Pons (tissue), 1 donor: Measurements from ENCODE around the gene EXOC6.
A peak's percentile ranks its signal among the peaks of the same experiment; 100 is the strongest.

Source experiments
- DNase-seq: peaks from one replicate; pipeline ENCODE4 v3.0.0-alpha.2; 2016; ENCODE audit warnings: low spot score

The EXOC6 gene

DNA sequence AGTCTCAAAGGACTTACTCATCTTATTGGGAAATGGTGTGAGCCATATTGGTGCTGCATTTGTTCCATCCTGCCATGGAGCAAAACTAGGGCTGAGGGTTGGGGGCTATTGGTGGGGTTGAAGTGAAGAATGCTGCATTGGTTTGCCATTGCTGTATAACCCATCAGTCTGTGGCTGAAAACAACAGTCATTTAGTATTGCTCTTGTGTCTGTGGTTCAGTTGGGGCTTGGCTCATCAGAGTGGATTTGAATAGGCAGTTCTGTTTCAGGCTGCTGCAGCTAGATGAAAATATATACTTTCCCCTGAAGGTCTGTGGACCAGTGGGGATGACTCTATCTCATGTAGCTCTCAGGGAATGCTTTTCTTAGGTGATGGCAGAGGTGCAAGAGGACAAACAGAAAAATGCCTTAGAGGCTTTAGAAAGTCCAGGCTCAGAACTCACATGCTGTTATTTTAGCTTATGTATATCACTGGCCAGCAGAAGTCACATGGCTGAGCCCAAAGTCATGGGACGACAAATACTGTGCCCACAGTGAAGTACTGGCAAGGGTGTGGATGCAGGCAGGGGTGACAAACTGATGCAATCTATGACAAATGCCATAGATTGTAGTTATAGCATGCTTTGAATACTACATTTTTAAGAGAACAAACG, 15.2 kb upstream of the EXOC6 start:
- no peak for DNase-seq

DNA sequence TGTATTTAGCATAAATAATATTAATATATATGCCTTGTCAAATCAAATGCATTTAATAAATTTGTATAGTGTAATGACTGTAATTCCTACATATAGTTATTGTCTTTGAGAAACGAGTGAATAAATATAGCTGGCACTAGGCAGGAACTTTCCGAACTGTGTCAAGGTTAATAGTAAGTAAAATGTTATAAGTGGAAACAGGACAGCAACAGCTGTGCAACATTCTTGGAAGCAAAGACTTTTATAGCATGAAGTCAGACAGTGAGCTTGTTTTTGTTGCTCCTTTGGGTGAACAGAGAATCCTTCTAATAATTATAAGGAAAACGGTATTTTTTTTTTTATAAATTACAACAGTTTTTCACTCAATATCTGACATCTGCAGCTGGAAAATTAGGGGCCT, 14.0 kb upstream of the EXOC6 start:
- DNase-seq, result no peak

DNA sequence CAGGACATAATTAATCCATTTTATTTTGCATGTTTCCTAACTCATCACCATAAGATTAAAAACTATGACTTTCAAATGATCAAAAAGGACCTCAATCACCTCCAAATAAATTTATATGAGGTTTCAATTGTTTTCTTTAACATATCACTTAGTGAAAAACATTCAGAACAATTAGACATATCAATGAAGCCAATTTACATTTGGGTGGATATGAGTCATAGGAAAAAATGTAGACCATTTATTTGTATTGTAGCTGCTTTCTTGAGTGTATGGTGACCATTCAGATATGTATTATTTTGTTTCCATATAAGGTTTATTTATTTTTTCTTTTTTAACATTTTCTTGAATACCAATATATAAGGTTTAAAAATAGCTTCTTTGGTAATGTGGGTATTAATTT, 13.3 kb upstream of the EXOC6 start:
- no peak for DNase-seq

DNA sequence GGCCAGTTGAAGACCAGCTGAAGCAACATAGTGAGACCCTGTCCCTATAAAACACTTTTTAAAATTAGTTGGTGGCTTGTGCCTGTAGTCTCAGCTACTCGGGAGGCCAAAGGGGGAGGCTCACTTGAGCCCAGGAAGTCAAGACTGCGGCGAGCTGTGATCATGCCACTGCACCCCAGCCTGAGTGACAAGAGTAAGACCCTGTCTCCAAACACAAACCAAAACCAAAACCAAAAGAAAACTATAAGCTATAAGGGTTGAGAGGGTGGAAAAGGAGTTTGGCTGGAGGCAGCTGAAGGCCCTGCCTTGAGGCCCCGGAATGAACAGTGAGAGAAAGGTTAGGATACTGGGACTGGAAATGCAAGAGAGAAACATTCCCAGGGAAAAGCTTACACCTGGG, 10.9 kb upstream of the EXOC6 start:
- DNase-seq, result no peak

DNA sequence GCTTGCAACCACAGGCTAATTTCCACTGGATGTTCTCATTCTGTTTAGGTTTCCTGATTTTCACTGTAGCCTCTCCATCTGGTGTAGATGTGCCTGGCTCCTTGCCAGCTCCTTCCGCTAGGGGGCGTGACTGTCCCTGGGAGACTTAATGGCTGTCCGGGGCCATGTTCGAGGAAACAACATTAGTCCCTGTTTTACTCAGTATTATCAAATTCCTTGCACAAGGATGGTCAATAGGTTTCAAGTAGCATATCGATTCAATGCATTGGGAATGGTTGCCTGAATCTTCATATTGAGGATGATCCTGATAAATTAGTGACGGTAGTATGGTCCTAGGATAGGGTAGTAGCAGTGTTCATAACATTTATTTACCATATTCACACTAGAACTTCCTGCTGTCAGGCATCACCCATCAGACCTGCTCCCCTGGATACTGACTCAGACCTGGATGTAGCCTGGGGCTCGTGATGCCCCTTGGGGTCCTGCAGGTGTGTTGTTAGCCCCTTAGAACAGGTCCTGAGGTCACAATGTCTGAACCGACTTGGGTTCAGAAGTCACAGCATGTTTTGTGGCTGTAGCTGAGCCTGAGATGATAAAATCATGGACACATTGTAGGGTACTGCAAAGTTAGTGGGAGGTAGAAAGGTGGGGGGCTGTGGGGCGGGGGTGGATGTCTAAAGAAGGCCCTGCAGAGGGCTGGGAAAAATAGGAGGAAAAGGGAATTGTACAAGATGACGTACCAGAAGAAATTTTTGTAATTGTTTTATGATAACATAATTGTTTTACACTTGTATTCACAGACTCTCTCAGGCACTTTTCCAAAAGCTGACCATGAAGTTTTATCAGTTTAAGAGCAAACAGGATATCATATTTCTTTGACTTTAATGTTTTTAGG, 8.9 kb upstream of the EXOC6 start:
- DNase-seq, result no peak

DNA sequence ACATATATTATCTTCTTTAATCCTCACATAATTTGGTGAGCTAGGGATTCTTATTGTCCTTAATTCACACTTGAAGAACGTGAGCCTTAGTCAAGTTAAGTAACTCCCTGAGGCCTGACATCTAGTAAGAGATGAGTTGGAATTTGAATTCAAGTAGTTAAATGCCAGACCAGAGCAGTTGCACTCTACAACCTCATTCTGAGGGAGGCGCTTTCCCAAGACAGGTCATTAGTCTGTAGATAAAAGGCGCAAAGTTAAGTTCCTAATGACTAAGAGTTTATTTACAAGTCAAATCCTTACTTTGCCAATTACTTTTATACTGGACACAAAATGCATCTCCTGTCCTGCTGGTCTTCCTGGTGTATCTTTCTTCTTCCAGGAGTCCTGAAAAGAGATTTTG, 3.6 kb upstream of the EXOC6 start:
- DNase-seq, result no peak

DNA sequence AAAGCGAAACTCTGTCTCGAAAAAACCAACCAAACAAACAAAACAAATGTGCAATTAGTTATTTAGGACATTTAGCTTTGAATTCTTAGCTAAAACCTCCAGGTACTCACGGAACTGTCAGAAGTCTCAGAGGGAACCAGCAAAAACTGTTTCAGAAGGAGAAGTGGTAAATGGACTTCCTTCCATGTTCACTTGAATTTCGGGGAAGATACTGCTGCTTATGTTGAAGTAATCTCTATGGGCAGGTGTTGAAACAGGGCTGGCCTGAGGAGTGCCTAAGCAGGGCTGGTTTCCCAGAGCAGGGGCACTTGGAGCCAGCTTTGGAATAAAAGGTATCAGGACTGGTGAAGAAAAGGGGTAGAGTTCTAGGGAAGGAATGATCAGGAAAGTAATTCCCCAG, 2.4 kb upstream of the EXOC6 start:
- DNase-seq, result peak; percentile 29

DNA sequence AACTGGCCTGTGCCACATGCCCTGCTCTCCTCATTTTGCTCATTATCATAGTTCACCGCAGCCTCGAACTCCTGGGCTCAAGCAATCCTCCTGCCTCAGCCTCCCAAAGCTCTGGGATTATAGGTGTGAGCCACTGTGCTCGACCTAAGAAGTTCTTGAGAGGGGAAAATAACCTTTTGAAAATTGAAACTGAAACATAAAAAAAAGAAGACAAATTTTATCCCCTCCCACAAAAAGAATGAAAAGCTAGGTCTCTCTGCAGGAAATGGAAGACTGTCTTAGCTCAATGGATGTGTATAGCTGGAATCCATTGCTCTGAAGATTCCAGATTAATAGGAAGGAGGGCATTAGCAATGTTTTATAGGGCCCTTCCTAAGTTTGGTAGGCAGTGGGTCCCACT, 2.0 kb upstream of the EXOC6 start:
- no peak for DNase-seq

DNA sequence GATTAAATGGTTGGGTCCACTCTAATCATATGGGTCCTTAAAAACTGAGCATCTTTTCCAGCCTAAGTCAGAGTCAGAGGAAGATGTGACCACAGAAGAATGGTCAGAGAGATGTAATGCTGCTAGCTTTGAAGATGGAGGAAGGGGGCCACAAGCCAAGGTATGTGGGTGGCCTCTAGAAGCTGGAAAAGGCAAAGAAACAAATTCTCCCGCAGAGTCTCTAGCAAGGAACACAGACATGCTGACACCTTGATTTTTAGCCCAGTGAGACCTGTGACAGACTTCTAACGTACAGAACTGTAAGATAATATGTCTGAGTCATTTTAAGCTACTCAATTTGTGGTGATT, 1.5 kb upstream of the EXOC6 start:
- DNase-seq, result no peak

DNA sequence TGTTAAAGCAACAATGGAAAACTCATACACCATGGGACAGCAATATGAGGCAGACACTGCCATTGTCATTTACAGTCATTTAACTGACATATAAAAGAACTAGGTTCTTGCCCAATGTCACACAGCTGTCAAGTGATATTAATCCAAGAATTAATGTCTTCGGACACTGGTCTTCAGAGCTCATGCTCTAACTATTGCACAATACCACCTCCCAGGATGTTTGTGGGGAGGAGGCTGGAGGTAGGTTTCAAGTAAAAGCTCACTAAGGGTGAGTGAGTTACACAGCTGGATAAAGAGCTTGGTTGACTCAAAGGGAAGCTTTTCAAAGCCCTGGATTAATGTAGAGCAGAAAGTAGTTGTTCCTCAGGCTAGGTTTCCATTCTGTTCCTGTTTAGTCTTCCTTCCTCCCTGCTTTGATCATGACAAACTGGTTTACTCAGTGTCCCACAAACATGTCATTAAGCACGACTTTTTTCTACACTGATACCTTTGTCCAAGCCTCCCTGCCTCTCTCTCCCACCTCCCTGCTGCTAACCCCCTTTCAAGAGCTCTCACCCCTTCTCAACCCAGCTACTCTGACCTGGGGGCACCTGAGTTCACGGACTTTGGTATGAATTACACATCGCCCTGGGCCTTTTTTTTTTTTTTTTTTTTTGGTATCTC, 987 bp upstream of the EXOC6 start:
- no peak for DNase-seq

DNA sequence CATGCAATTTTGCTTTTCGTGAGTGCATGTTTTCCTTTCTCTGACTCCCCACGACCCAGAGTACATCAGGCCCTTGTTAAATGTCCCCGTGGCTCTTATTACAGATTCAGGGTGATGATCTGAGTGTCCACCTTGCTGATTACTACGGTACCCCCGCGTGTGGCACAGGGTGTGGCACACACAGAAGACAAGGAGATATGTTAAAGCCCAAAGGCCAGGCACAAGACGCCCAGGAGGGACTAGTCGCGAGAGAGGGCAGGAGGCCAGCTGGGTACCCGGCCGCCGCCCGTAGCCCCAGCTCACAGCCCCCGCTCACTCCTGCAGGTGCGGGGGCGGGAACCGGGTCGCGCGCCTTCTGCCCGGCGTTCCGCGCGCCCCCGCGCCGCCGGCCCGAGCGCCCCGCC, 281 bp upstream of the EXOC6 start:
- DNase-seq, result no peak

DNA sequence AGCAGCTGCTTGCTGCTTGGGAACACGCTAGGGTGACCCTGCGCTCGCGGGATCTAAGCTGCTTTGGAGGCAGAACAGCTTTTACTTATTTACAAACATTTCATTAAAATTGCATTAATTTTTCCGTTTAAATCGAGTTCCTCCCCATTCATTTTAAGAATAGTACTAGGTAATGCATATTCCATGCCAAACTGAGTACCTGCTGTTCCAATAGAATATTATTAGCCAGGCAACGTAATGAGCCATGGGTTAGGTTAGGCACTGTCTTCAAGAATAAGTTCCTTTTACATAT, 860 bp downstream of the EXOC6 start:
- DNase-seq, result no peak

DNA sequence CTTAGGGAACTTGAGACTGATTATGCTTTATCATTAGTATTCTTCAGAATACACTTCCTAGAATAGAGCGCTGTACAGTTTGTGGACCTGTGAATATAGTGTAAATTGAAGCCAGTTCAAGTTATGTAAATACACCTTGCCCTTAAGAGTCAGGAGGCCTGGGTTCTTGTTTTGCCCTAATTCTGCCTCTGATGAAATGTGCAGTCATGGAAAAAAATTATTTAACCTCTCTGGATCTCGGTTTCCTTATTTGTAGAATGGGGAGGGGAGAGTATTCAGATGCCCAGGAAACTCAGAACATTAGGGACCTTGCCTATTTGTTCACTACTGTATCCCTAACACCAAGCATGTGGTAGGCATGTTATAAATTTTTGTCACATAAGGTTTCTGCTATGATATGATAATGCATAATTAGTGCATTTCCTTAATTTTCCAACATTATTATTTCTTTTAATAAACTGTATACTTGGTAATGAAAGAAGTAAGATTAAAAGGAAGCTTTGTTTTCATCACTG, 1.3 kb downstream of the EXOC6 start:
- DNase-seq, result no peak

DNA sequence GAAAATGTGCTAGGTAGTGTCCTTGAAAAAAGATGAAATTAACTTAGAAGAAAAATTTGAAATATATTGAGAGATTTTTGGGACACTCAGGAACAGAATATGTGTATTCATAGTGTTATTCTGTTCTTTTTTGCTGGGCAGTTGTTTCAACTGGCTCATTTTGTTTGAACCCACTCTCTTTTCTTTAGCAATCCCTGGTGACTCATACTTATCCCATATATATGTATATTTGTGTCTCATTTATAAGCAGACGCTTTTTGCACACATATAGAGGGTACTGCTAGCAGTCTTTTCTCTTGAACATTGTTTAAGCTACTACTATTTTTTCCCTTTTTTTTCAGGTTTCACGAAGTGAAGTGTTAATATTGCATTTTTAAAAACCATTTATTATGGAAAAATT, 1.9 kb downstream of the EXOC6 start:
- DNase-seq, result no peak

DNA sequence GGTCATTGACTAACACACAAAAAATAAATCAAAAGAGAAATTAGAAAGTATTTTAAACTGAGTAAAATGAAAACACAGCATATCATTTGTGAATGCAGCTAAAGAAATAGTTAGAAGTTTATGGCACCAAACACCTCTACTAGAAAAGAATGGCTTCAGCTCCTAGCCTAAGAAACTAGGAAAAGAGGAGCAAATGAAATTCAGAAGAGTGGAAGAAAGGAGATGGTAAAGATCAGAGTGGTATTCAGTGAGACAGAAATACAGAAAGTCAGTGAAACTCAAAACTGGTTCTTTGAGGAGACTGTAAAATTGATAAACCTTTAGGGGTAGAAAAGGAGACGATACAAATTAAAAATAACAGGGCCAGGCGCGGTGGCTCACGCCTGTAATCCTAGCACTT, 2.7 kb downstream of the EXOC6 start:
- no peak for DNase-seq

DNA sequence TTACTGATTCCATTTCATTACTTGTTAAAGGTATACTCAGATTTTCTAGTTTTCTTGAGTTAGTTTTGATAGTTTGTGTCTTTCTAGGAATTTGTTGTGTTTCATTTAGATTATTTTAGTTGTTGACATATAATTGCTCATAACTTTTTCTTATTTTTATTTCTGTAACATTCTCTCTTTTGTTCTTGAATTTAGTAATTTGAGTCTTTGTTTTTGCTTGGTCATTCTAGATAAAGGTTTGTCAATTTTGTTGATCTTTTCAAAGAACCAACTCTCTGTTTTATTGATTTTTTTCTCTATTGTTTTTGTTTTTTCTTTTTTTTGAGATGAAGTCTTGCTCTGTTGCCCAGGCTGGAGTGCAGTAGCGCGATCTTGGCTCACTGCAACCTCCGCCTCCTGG, 7.2 kb downstream of the EXOC6 start:
- DNase-seq, result no peak

DNA sequence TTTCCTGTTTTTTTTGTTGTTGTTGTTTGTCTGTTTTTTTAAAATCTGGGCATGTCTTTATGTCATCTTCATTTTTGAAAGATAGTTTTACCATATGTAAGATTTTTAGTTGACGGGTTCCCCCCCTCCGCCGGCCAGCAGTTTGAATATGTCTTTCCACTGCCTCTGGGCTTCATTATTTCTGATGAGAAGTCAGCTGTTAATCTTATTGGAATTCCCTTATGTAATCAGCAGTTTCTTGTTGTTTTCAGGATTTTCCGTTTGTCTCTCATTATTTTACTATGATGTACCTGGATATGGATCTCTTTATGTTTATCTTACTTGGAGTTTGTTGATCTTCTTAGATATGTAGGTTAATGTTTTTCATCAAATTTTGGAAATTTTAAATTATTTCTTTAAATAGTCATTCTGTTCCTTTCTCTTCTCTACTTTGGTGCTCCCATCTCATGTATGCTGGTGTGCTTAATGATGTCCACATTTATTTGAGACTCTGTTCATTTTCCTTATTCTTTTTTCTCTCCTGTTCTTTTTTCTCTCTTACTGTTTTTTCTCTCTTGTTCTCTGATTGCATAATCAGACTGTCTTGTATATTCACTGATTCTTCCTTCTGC, 9.7 kb downstream of the EXOC6 start:
- no peak for DNase-seq

DNA sequence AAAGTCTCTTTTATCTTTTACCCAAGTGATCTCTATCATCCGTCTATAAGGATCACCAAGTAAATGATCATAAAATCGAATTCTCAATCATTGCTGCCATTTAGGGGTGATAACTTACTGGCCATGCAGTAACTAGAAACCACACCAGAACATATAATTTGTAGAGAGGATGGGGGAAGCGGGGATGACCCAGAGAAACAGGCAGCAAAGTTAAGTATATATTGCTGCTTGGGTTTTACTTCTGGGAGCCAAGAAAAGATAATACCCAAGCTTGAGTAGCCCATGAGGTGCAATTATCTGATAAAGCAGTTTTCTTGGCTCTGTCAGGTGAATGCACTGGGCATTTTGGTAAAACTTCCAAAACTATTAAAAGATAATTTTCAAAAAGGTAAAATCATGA, 18.9 kb downstream of the EXOC6 start:
- DNase-seq, result no peak

DNA sequence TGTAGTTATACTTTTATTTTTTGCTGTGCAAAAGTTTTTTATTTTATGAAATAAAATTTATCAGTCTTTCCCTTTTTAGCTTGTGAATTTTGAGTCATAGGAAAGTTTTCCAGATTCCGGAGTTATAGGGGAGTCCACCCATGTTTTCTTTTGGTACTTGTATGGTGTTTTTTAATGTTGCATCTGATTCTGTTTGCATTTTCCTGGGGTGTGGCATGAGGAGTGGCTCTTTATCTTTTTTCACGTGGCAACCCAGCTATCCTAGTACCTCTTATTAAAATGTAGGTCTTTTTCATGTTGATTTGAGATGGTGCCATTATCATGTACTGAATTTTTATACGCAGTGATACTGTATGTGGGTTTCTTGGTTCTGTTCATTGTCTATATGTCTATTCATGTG, 19.7 kb downstream of the EXOC6 start:
- no peak for DNase-seq

DNA sequence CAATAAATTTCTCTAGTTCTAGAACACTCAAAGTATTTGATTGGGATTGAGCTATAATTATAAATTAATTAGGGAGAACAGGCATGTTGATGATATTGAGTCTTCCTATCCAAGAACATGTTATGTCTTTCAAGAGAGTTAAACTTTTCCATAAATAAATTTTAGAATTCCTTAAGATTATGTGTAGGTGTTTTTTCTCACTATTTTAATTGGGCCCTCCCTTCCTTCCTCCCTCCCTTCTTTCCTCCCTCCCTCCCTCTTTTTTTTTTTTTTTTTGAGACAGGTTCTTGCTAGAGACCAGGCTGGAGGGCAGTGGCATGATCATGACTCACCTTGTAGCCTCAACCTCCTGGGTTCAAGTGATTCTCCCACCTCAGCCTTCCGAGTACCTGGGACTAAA, 20.2 kb downstream of the EXOC6 start:
- DNase-seq, result no peak

DNA sequence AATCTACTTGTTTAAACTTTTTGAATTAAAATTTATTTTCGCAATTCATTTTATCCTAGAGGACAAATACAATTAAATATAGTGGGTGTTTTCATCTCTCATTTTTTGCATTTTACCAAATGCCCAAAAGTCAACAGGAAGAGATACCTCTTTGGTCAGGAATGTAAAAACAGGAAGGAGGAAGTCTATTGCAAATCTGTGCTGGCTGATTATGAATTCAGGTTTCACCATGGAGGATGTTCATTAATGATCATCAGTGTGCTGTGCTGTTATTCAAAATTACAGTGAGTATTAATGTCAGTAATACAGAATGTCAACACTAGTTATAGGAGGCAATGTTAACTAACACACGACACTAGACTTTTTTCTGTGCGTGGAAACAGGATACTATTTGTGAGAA, 24.7 kb downstream of the EXOC6 start:
- DNase-seq, result no peak

DNA sequence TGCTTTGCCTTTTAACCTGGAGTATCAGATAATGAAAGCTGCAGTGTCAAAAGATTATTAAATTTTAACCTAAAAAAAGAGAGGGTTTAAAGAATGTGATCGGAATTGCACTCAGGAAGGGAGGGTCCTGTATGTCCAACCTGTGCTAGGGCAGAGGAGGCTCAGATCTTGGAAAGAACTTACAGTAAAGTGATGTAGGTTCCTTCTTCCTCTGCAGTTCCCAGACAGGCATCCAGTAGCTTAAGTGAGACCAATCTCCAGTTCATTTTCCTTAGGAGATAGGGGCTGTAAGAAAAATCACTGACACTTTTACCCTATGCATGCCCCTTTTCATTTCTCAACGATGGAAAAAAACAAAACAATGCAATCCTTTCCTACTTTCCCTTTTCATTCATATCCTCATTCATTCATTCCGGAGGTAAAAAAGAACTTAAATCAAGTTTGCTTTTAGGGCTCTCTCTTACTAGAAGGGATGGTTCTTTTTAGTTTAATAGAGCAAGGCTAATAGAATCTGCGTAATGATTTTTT, 28.3 kb downstream of the EXOC6 start:
- no peak for DNase-seq
